HCT116 (cell line): Measurements from ENCODE around the gene DHCR7.

Experiments
- EZH2 ChIP-seq: fragments of 200-600 bp; sonication (generic); IDR thresholded peaks from 2 replicates; pipeline ENCODE4 v1.6.1; 2017; ENCODE audit warnings: antibody characterized with exemption, mixed run types
- EZH2phosphoT487 ChIP-seq: fragments of 200-600 bp; IDR thresholded peaks from 2 replicates; pipeline ENCODE4 v1.6.1; 2018; ENCODE audit warnings: antibody characterized with exemption, borderline replicate concordance
- POLR2AphosphoS5 ChIP-seq: IDR thresholded peaks from 2 replicates; pipeline ENCODE4 v1.6.1; 2011; ENCODE audit warnings: mild to moderate bottlenecking, low read depth, low read length, moderate library complexity
- TCF7L2 ChIP-seq: IDR thresholded peaks from 2 replicates; pipeline ENCODE4 v1.7.0; 2011; ENCODE audit warnings: borderline replicate concordance, inconsistent platforms; ENCODE audit not compliant: insufficient read depth, insufficient read length; ENCODE audit errors: extremely low read depth
- ZFX ChIP-seq: fragments of 450-650 bp; IDR thresholded peaks from 2 replicates; pipeline ENCODE4 v1.6.1; 2017
- TF ChIP-seq, protein P1 (sequence below), 3 experiments: fragments of 200-600 bp in 1 of 3; sonication (generic) in 1 of 3; IDR thresholded peaks in 2 of 3; conservative IDR thresholded peaks in 1 of 3; 2 replicates each; pipeline ENCODE4 v1.5.1; 2012 to 2017; ENCODE audit warnings: low read depth in 2 of 3, low read length in 2 of 3, antibody characterized with exemption in 1 of 3, borderline replicate concordance in 1 of 3, control low read depth in 1 of 3, mild to moderate bottlenecking in 1 of 3, mixed read lengths in 1 of 3, mixed run types in 1 of 3, moderate library complexity in 1 of 3; ENCODE audit not compliant: insufficient read depth in 1 of 3
- TF ChIP-seq, protein P2 (sequence below): IDR thresholded peaks from 2 replicates; pipeline ENCODE4 v1.6.1; 2012
- TF ChIP-seq, protein P3 (sequence below): IDR thresholded peaks from 2 replicates; pipeline ENCODE4 v1.6.1; 2012
- TF ChIP-seq, protein P4 (sequence below): IDR thresholded peaks from 2 replicates; pipeline ENCODE4 v1.6.1; 2011; ENCODE audit warnings: mild to moderate bottlenecking, low read length, moderate library complexity; ENCODE audit not compliant: insufficient replicate concordance; ENCODE audit errors: extremely low read depth

DNA sequence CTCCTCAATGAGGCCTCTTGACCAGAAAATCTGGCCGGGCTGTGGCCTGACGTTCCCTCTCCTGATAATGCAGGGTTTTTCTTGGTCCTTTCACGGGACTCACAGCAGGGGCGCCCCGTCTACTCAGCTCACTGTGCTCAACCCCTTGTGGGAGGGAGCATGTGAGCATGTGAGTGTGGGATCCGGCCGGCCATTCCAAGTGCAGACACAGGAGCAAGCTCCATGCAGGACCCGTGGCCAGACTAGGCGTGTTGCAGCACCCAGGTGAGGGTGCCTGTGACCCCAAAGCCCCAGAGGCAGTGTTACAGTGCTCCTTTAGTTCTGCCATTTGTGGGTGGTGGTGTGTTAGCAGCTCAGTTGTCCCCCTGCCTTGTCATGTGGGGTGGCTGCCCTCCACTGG, 18.0 kb downstream of the DHCR7 start:
- TF ChIP-seq, protein P1, sequence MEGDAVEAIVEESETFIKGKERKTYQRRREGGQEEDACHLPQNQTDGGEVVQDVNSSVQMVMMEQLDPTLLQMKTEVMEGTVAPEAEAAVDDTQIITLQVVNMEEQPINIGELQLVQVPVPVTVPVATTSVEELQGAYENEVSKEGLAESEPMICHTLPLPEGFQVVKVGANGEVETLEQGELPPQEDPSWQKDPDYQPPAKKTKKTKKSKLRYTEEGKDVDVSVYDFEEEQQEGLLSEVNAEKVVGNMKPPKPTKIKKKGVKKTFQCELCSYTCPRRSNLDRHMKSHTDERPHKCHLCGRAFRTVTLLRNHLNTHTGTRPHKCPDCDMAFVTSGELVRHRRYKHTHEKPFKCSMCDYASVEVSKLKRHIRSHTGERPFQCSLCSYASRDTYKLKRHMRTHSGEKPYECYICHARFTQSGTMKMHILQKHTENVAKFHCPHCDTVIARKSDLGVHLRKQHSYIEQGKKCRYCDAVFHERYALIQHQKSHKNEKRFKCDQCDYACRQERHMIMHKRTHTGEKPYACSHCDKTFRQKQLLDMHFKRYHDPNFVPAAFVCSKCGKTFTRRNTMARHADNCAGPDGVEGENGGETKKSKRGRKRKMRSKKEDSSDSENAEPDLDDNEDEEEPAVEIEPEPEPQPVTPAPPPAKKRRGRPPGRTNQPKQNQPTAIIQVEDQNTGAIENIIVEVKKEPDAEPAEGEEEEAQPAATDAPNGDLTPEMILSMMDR (IDR thresholded peaks at IDR 0.05 in 2 of 3, conservative IDR thresholded peaks at IDR 0.05 in 1 of 3; ENCODE audit: borderline replicate concordance in 1 of 3, insufficient read depth in 1 of 3, low read depth in 2 of 3, low read length in 2 of 3), result no peak
- TF ChIP-seq, protein P2, sequence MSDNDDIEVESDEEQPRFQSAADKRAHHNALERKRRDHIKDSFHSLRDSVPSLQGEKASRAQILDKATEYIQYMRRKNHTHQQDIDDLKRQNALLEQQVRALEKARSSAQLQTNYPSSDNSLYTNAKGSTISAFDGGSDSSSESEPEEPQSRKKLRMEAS, result no peak
- TF ChIP-seq ZFX, result no peak
- TF ChIP-seq, protein P3, sequence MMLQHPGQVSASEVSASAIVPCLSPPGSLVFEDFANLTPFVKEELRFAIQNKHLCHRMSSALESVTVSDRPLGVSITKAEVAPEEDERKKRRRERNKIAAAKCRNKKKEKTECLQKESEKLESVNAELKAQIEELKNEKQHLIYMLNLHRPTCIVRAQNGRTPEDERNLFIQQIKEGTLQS, result no peak
- TF ChIP-seq EZH2phosphoT487, result no peak
- no peak for TF ChIP-seq POLR2AphosphoS5
- TF ChIP-seq TCF7L2, result no peak
- TF ChIP-seq, protein P4, sequence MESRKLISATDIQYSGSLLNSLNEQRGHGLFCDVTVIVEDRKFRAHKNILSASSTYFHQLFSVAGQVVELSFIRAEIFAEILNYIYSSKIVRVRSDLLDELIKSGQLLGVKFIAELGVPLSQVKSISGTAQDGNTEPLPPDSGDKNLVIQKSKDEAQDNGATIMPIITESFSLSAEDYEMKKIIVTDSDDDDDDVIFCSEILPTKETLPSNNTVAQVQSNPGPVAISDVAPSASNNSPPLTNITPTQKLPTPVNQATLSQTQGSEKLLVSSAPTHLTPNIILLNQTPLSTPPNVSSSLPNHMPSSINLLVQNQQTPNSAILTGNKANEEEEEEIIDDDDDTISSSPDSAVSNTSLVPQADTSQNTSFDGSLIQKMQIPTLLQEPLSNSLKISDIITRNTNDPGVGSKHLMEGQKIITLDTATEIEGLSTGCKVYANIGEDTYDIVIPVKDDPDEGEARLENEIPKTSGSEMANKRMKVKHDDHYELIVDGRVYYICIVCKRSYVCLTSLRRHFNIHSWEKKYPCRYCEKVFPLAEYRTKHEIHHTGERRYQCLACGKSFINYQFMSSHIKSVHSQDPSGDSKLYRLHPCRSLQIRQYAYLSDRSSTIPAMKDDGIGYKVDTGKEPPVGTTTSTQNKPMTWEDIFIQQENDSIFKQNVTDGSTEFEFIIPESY, result no peak
- TF ChIP-seq EZH2, result no peak
